ENCODE results near the gene STX1B. TPM values are rescaled to one million over a fixed set of nuclear protein-coding genes. Genes with fewer than 3 reads are reported as not detected.
"Not testable (repeated sequence)": the region's sequence is repeated elsewhere in the genome, so short reads cannot be mapped to it uniquely, and the experiment has no call there.

Gene STX1B
- total RNA-seq, 1 experiment from 2014 or later: 0.10 TPM

DNA sequence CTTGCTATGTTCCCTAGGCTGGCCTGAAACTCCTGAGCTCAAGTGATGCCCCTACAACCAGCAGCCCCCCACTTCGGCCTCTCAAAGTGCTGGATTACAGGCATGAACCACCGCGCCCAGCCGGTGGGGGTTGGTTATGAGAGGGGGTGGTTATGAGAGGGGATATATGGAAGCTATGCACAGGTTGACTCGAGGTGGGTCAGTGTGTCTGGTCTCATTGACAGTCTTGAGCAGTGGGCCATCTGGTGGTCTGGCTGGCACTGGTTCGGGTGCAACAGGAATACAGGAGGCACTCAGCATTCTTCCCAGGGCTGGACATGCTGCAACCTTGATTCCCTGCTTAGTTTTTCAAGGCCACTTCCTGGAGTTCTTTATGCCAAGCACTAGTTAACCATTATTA, 5.6 kb upstream of the STX1B start:
- DNase-seq (ENCODE audit: extremely low read depth, low read depth): no peak

DNA sequence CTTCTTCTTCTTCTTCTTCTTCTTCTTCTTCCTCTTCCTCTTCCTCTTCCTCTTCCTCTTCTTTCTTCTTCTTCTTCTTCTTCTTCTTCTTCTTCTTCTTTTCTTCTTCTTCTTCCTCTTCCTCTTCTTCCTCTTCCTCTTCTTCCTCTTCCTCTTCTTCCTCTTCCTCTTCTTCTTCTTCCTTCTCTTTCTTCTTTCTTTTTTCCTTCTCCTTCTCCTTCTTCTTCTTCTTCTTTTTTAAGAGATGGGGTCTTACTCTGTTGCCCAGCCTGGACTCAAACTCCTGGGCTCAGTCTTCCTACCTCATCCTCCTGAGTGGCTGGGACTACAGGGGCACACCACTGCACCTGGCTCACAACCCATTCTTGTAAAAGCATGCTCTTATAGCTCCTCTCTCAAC, 2.9 kb upstream of the STX1B start:
- DNase-seq (ENCODE audit: extremely low read depth, low read depth): not testable (repeated sequence)

DNA sequence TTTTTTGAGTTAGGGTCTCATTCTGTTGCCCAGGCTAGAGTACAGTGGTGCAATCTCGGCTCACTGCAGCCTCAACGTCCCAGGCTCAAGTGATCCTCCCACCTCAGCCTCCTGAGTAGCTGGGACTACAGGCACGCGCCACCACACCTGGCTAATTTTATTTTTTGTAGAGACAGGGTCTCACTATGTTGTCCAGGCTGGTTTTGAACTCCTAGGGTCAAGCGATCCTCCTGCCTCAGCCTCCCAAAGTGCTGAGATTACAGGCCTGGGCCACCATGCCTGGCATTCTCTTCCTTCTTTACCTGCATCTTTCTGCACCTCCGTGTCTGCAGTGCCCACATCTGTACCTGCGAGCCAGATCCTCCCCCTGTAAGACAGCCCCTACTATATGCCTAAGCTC, 1.4 kb upstream of the STX1B start:
- not testable (repeated sequence) for DNase-seq (ENCODE audit: extremely low read depth, low read depth)

DNA sequence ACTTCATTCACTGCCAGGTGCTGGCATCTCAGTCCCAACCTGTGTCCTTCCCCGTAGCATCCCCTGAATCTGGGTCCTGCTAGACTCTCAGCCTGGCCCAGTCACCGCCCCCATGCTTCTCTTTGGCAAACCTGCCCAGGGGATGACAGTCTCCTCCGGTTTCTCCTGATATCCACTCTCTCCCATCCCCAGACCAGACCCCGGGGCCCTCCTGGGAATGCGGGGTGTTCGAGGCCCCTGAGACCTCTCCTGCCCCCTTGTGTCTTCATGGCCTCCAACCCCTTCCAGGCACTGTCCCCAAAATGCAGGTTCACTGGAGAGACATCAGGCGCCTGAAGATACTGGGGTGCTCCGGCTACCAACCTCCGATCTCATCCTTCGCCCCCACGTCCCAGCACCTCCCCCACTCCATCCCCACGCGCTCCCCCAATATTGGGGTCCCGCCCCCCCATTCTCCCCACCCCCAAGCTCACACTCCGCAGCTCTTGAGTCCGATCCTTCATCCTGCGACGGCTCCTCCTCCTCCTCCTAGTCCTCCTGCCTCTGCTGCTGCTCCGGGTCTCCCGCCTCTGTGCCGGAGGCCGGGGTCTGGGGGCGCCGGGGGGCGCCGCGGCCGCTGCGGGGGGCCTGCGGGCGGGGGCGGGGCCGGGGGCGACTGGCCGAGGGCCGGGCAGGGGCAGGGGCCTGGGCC, 399 bp downstream of the STX1B start:
- DNase-seq (ENCODE audit: extremely low read depth, low read depth): no peak

DNA sequence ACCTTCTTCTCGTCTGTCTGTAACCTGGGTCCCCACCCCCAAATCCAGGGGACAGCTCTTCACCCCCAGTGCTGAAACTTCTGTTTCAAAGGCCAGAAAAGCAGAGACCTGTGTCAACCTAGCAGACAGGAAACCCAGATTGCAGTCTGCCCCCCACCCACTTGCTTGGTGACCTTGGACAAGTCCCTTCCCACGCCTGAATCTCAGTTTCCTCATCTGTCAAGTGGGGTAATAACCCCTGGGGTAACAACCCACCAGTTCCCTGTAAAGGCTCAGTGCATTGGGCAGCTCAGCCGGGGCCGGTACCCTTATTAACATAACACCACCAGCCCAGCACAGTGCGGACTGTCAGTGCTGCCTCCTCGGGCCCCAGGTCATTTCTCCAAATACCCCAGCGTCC, 1.3 kb downstream of the STX1B start:
- no peak for DNase-seq (ENCODE audit: extremely low read depth, low read depth)

DNA sequence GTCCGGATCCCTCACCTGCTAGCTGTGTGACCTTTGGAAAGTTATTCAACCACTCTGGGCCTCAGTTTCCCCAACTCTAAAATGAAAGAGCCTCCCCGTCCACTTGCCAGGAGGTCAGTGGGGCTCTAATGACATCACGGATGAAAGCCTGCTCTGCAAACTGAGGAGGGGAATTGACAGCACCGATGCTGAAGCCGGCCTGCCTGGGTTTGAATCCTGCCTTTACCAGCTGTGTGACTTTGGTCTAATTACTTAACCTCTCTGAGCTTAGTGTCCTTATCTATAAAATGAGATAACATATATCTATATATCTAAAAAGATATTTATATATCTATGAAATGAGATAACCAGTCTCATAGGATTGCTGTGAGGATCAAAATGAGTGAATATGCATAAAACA, 1.9 kb downstream of the STX1B start:
- DNase-seq (ENCODE audit: extremely low read depth, low read depth): no peak

DNA sequence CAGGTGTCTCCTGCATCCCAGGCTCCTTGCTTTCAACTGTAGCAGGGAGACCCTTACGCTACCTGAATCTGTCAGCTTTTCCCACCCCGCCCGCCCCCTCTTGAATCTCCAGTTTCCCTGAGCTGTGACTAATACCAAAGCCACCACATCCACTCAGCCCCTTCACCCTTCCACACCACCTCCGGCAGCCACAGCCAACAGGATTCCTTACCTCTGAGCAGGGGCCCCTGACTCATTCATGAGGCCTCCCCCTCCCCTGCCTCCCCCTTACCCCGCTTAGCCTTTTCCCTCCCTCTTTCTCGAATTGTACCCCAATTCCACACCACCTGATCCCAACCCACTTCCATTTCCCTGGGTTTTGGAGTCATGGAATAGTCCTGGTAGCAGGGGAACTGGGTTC, 2.3 kb downstream of the STX1B start:
- DNase-seq (ENCODE audit: extremely low read depth, low read depth): no peak

DNA sequence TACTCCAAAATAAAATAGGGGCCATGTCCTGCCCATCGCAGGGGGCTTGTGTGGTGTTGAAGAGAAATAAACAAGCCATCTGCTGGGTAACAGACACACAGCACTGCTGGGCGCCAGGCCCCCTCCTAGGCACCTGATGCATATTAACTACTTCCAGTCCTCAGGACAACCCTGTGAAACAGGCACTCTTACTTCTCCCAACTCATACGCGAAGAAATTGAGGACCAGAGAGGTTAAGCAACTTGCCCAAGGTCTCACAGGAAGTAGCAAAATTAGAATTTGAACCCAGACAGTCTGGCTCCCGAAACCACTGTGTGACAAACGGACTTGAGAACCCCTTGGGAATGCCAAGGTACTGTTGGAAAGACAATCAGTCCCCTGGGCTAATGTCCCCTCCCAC, 2.8 kb downstream of the STX1B start:
- no peak for DNase-seq (ENCODE audit: extremely low read depth, low read depth)

DNA sequence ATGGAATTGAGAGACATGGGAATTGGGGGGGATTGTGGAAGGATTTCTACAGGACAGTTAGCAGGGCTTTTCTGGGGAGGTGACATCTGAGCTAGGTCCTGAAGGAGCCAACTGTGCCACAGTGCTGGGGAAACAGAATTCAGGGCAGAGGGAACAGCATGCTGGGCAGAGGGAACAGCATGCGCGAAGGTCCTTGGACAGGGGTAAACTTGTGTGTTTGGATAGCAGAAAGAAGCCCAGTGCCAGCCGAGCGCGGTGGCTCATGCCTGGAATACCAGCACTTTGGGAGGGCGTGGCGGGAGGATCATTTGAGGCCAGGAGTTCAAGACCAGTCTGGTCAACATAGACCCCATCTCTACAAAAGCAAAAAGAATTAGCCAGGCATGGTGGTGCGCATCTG, 3.8 kb downstream of the STX1B start:
- DNase-seq (ENCODE audit: extremely low read depth, low read depth): no peak

DNA sequence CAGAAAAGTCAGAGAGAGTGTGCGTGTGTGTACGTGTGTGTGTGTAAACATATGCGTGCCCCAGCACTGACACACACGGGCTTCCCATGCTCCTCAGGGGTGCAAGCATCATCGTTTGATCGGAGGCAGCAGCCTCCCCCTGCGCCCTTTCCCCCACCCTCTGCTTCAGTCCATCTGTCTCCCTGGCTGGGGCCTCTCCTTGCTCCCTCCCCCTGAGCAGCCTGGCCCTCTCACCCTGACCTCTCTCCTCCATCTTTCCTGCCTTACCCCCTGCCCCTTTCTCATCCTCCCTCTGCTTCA, 4.4 kb downstream of the STX1B start:
- DNase-seq (ENCODE audit: extremely low read depth, low read depth): no peak

DNA sequence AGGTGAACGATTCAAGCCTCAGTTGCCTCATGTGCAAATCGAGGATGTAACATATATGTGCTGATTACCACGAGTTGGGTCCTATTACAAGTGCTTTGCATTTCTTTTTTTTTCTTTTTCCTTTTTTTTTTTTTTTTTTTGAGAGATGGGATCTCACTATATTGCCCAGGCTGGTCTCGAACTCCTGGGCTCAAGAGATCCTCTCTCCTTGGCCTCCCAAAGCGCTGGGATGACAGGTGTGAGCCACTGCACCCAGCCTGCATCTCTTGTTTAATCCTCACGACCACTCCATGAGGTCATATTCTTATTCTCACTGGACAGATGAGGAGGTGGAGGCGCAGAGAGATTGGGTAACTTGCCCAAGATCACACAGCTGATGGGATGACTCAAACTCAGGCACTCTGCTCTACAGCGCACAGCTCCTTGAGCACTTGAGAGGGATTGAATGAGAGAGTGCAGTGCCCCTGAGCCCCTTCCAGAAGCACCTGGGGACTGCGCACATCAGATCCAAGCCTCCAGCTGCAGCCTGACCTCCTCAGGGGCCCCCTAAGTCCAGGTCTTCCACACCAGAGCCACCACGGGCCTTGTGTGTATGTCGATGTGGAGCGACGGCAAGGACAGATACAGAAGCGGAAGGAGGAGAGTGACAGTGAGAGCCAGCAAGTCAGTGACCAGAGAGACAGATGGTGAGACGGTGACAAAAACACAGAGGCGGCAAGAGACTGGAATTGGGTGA, 4.9 kb downstream of the STX1B start:
- no peak for DNase-seq (ENCODE audit: extremely low read depth, low read depth)

DNA sequence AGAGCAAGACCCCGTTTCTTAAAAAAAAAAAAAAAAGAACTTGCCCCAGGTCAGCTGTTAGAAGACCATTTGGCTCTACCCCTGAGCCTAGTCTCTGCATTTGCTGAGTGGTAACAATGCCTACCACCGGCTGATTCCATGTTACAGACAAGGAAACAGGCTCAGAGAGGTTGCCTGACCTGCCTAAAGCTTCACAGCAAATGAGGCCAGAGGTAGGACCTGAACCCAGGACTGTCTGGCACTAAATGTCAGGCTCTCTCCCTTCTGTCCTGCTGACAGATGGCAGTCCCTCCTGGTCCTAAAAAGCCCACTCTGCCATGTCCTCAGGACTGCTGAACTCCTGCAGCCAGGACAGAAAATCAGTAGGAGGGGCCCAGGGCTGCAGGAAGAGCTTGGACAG, 5.8 kb downstream of the STX1B start:
- DNase-seq (ENCODE audit: extremely low read depth, low read depth): no peak

DNA sequence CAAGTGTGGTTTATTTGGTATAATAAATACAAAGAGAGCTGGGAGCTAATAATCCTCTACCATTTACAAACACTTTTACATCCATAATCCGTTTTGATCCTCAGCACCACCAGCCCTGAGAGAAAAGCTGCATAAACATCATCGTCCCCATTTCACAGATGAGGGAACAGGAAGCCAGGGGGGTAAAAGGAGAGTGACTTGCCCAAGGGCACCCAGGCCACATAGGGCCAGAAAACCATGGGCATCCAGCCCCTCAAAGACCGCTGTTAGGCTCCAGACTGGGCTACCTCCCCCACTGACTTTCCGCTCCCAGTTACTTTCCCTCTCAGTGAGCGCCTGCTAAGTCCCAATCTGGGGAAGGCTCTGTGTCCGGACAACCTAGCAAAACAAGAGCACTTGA, 6.7 kb downstream of the STX1B start:
- DNase-seq (ENCODE audit: extremely low read depth, low read depth): no peak

DNA sequence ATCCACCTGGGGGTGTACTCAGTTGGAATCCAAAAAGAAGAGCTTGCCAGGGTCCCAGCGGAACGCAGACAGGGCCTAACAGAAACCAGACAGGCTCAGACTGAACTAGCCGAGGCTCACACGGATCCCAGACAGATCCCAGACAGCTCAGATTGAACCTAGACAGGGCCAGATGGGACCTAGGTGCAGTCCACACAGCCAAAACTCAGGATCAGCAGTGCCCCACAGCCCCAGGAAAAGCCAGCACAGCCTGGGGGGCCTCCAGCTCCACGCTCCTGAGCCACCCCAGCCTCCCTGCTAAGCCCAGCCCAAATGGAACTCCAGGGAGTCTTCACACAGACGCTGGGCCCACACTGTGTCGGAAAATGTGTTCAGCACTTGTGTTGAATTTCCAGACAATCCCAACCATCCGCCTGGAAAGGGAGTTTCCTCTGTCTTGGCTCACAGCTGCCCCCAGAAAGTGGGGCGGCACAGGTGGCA, 7.5 kb downstream of the STX1B start:
- DNase-seq (ENCODE audit: extremely low read depth, low read depth): no peak

DNA sequence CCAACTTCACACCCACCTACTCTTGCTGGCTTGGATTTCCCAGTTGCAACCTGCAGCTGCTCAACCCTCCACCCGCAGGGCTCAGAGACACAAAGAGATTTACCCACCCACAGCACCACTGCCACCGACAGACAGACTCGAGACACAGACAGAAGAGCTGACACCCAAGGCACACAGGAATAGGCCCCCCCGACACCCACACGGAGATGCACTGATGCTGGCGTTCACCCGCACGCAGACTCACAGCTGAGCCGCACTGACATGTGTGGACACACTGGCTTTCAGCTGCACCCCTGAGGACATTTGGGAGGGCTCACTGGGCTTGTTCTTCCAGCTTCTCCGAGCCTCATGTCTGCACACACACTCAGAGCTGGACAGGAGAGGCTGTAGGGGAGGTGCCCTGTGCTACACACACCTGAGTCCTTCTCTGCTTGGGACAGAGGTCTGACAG, 8.2 kb downstream of the STX1B start:
- no peak for DNase-seq (ENCODE audit: extremely low read depth, low read depth)

DNA sequence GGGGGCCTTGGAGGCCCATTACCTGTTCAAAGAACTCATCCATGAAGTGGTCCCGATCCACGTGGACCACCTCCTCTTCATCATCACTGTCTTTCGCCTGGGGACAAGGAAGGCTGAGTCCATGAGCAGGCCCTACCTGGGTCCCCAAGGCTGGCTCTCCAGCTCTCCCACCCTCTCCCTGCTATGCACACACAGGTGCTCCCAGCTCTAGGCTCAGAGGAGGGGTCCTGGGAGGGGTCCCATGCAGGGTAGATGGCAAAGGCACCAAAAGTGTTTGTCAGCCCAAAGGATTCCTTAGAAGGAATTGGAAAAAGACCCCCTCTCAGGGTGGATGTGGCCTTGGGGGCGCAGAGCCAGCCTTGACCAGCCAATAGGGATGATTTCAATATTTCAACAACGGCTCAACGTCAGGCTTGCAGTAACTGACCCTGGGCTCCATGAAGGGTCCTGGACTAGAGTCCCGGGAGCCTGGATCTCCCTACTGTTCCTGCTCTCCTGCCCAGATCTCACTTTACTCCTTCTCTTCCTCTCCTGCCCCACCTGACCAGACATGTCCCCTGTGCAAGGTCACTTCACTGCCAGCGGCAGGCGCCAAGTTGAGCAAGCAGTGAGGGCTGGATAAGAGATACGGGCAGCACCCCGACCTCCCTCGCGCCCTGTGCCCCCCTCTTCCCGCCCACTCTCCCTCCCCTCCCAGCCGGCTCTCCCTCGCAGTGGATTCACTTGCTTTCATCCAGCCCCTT, 8.8 kb downstream of the STX1B start:
- DNase-seq (ENCODE audit: extremely low read depth, low read depth): no peak

DNA sequence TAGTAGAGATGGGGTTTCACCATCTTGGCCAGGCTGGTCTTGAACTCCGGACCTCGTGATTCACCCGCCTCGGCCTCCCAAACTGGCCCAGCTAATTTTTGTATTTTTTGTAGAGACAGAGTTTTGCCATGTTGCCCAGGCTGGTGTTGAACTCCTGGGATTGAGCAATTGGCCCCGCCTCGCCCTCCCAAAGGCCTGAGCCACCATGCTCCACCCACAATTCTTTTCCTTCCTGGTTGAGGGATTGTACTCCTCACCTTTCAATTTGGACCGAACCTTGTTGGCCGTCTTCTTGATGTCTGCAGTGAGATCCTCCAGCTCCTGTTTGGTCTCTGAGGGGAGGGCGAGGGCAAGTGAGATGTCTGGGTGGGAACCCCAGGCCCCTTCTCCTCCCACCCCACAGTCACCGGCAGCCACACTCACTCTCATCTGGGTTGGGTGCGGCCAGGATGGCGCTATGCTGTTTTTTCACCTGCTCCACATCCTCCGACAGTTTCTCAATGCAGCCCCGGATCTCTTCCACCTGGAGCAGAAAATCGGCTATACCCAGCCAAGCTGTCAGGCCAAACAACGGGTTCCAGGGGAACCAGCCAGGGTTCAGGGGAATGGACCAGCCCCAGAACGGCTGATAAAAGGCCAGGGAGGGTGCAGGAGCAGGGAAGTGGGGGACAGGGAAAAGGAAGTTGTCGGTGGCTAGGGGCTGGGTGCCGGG, 9.6 kb downstream of the STX1B start:
- DNase-seq (ENCODE audit: extremely low read depth, low read depth): no peak

DNA sequence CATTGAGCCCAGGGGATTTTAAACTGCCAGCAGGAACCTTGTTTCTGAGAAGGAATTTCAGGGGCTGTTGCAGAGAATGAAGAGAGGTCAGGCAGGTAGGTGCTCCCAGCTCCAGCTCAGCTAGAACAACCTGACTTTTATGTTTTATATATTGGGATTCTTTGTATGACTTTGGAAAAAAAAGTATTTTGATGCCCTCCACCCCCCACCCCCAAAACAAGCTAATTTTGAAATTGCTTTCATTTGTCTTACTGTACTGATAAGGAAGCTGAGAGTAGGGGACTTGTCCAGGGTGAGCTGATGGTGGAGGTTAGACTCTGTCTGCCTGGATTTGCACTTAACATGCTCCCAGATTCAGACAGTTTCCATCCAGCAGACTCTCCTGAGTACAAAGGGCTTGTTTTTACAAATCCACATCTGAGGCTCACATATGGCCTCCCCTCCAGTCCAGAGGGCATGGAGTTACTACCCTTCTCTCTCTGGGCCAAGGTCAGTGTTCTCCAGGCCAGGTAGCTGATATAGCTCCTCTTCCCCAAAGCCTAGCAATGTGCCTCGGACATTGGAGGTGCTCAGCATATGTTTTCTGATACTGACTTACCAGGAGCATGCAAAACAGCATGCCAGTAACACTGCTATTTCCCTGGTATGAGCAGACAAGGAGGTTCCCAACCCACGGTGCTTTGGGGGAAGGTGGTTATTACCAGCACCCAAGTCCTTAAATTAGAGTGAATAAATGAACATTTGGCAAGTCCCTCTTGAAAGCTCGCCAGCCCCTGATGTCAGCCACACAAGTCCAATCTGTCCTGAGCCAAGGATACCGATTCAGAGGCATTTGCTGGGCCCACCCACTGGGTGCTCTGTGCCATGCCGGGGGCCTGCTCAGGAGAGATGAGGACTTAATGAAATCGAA, 11.3 kb downstream of the STX1B start:
- no peak for DNase-seq (ENCODE audit: extremely low read depth, low read depth)

DNA sequence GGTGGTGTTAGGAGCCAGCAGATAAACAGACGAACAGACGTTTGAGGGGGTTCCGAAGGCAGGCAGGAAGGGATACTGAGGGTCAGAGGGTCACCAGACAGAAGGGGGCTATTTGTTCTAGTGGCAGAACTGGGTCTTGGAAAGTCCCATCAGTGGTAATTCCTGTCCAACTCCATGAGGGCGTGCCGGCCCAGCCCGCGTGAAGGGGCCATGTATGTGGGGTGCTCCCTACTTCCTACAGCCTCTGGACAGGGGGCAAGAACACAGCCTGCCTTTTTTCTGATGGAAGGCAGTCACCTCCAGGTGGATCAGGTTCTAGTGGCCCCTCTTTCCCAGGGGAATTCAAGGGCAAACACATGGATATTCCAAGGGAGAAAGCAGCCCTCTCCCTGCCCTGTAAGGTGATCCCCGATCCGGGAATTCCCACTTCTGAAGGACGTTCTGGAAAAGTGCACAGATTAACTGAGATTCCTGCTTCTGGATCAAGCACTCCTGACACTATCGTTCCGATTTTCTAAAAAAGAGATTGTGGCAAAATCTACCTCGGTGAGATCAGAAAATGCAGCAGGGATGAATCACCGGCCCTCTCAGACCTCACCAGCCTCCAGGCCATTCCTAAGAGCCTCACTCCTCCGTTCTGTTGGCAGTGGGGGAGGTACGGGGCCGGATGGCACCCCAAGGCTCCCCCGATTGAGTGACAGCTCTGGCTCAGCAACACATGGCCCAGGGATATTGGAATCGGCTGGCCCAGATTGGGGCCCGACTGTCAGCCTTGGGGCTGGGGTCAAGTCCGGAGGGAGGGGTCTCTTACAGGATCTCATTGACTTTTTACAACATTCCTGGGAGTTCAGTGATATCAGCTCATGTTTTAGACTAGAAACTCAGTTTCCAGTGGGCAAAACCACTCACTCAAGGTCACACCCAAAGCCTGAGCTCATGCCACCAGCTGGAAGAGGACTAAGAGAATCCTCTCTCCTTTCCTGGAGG, 12.4 kb downstream of the STX1B start:
- DNase-seq (ENCODE audit: extremely low read depth, low read depth): no peak
